HG03558 (cell line): ENCODE data around the gene SLC10A3.
A peak's percentile ranks its signal among the peaks of the same experiment; 100 is the strongest.

Experiments
- ATAC-seq: cut with Tn5 transposase; IDR thresholded peaks from one replicate; pipeline ENCODE4 v1.9.1; 2021; ENCODE audit warnings: moderate number of reproducible peaks; ENCODE audit not compliant: unreplicated experiment; ENCODE audit errors: extremely low read depth

The SLC10A3 gene

GRCh38 chrX:154490414-154491083 is at the start of gene SLC10A3:
TSS of gene SLC10A3 (minus strand) at chrX:154490629. CDS start at chrX:154488940, 1,689 bp downstream.
- peak; percentile 53 for ATAC-seq

GRCh38 chrX:154539077-154539476 is 48.6 kb upstream of the SLC10A3 start:
- ATAC-seq = no peak

- ATAC-seq = no peak
Observed at GRCh38 chrX:154535892-154536291, 45.5 kb upstream of the SLC10A3 start.

GRCh38 chrX:154534526-154535322 is 44.3 kb upstream of the SLC10A3 start:
- peak; percentile 76 for ATAC-seq

GRCh38 chrX:154532690-154533089 is 42.3 kb upstream of the SLC10A3 start:
- ATAC-seq = no peak

- no peak for ATAC-seq
Observed at GRCh38 chrX:154531626-154532025, 41.2 kb upstream of the SLC10A3 start.

- no peak for ATAC-seq
Observed at GRCh38 chrX:154530286-154530685, 39.9 kb upstream of the SLC10A3 start.

- no peak for ATAC-seq
Observed at GRCh38 chrX:154529206-154529612, 38.8 kb upstream of the SLC10A3 start.

- no peak for ATAC-seq
Observed at GRCh38 chrX:154526901-154527675, 36.7 kb upstream of the SLC10A3 start.

- ATAC-seq = no peak
Observed at GRCh38 chrX:154525606-154526490, 35.4 kb upstream of the SLC10A3 start.

- no peak for ATAC-seq
Observed at GRCh38 chrX:154519389-154519788, 29.0 kb upstream of the SLC10A3 start.

- no peak for ATAC-seq
Observed at GRCh38 chrX:154517101-154517781, 26.8 kb upstream of the SLC10A3 start.

GRCh38 chrX:154516656-154517100 is 26.2 kb upstream of the SLC10A3 start:
- ATAC-seq = no peak

- peak; percentile 60 for ATAC-seq
Observed at GRCh38 chrX:154515966-154516655, 25.7 kb upstream of the SLC10A3 start, which contains the start of gene FAM3A. TSS of gene FAM3A (minus strand) at chrX:154516232. CDS start at chrX:154515772, 460 bp downstream.

- no peak for ATAC-seq
Observed at GRCh38 chrX:154515090-154515965, 24.9 kb upstream of the SLC10A3 start.

GRCh38 chrX:154513716-154514115 is 23.3 kb upstream of the SLC10A3 start:
- no peak for ATAC-seq

GRCh38 chrX:154512879-154513553 is 22.6 kb upstream of the SLC10A3 start:
- no peak for ATAC-seq
